Measurements from ENCODE around the gene ZBTB44.

The ZBTB44 gene

DNA sequence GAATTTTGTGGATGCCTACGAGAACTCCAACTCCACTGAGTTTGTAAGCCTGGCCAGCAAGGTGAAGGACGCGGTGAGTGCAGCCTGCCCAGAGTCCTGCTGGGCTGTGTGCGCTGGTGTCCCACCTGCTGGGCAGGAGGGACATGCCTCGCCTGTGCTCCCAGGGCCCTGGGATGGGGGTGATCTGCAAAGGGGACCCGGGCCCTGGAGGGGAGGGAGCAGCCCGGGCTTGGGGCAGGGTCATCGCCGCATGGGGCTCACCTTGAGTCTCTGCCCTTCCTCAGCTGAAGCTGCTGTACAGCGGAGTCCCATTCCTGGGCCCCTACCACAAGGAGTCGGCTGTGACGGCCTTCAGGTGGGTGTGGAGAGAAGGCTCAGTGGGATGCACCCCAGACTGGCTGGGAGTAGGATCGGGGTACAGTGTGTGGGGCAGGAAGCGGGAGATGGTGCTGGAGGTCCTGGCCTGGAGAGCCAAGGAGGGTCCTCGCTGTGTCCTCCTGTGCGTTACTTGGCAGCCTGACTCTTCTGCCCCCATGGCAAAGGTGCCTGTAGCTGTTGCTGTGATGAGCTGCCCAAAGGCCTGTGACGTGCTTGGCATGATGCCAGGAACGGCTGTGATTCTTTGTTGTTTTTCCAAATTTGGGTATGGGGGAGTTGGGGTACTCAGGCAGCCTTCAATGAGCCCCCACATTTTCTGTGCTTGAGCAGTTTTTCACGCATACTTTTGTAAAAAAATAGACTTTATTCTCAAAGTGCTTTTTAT is 126.0 kb downstream of the ZBTB44 start:
- H3K4me1 ChIP-seq: no peaks in the 10 kb centered on the region
- no peak overlapping the region for H3K4me3 ChIP-seq (ENCODE audit: low read depth, low read length)
- TF ChIP-seq, protein P1, sequence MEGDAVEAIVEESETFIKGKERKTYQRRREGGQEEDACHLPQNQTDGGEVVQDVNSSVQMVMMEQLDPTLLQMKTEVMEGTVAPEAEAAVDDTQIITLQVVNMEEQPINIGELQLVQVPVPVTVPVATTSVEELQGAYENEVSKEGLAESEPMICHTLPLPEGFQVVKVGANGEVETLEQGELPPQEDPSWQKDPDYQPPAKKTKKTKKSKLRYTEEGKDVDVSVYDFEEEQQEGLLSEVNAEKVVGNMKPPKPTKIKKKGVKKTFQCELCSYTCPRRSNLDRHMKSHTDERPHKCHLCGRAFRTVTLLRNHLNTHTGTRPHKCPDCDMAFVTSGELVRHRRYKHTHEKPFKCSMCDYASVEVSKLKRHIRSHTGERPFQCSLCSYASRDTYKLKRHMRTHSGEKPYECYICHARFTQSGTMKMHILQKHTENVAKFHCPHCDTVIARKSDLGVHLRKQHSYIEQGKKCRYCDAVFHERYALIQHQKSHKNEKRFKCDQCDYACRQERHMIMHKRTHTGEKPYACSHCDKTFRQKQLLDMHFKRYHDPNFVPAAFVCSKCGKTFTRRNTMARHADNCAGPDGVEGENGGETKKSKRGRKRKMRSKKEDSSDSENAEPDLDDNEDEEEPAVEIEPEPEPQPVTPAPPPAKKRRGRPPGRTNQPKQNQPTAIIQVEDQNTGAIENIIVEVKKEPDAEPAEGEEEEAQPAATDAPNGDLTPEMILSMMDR (IDR thresholded peaks at IDR 0.05; ENCODE audit: low read depth, low read length): no peak
- H3K36me3 ChIP-seq: no peaks in the 10 kb centered on the region
- DNase-seq: no peak
- H3K27me3 ChIP-seq: no peaks in the 10 kb centered on the region
- no peaks in the 10 kb centered on the region for H3K9me3 ChIP-seq

DNA sequence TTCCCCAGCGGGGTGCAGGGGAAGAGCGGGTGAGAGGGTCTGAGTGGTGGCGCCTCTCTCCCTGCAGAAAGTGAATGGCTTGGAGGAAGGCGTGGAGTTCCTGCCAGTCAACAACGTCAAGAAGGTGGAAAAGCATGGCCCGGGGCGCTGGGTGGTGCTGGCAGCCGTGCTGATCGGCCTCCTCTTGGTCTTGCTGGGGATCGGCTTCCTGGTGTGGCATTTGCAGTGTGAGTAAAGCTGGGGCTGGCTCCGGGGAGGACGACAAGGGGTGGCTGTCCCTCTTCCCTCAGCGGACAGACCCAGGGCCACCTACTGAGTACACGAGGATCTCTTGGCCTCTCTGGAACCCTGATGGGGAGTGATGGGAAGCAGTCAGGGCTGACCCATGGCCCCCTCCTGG is 126.7 kb downstream of the ZBTB44 start:
- no peak for DNase-seq
- no peaks in the 10 kb centered on the region for H3K36me3 ChIP-seq
- H3K4me3 ChIP-seq (ENCODE audit: low read depth, low read length): no peak overlapping the region
- H3K4me1 ChIP-seq: no peaks in the 10 kb centered on the region
- no peaks in the 10 kb centered on the region for H3K9me3 ChIP-seq
- TF ChIP-seq, protein P1 (IDR thresholded peaks at IDR 0.05; ENCODE audit: low read depth, low read length): no peak
- no peaks in the 10 kb centered on the region for H3K27me3 ChIP-seq

DNA sequence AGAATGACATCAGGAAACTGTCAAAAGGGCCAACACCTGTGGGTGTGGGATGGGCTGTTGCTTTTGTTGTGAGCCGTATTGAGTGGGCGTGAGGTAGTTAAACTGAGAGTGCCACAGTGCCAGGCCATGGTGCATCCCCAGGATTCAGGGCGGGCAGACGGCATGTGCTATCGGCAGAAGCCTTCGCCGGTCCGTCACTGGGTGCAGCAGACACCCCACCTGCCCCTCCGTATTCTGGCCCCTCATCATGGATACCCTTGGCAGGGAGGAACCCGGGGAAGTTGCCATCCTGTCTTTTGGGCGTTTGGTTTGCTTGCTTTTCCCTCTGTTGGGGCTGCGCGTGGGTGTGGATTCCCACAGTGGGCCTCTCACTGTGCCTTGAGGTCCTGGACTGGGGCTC is 127.6 kb downstream of the ZBTB44 start:
- no peak for DNase-seq
- TF ChIP-seq, protein P1 (IDR thresholded peaks at IDR 0.05; ENCODE audit: low read depth, low read length): no peak
- Histone ChIP-seq H3K4me3 (ENCODE audit: low read depth, low read length) (no peak overlapping the region), H3K36me3 (no peaks in the 10 kb centered on the region), H3K9me3 (no peaks in the 10 kb centered on the region), H3K27me3 (no peaks in the 10 kb centered on the region), H3K4me1 (no peaks in the 10 kb centered on the region)

DNA sequence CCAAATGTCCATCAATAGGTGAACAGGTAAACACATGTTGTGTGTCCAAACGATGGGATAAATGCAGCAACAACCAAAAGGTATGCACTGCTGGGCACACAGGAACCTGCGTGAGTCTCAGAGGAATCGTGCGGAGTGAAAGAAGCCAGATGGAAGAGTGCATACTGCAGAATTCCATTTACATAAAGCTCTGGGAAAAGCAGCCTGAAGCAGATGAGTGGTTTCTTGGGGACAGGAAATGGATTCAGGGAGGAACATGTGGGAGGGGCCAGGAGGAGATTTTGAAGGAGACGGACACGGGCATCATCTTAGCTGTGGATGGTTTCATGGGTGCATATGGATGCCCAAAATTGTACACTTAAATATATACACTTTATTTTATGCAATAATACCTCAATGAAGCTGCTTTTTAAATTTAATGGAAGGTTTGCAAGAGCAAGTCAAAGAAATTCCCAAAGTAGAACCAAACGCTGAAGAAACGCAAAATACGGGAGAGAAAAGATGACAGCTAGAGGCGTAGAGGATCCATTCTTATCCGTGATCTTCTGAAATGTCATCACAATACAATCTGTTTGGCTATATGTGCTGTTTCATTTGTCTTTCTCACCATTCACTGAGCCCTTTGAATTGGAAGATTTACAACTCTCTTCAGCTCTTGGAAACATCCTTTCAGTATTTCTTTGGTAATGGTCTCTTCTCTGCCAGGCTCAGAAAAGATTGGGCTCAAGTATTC is 130.7 kb downstream of the ZBTB44 start:
- Histone ChIP-seq H3K27me3 (no peaks in the 10 kb centered on the region), H3K9me3 (no peaks in the 10 kb centered on the region), H3K36me3 (no peaks in the 10 kb centered on the region), H3K4me1 (no peaks in the 10 kb centered on the region), H3K4me3 (ENCODE audit: low read depth, low read length) (no peak overlapping the region)
- DNase-seq: no peak
- TF ChIP-seq, protein P1 (IDR thresholded peaks at IDR 0.05; ENCODE audit: low read depth, low read length): no peak

DNA sequence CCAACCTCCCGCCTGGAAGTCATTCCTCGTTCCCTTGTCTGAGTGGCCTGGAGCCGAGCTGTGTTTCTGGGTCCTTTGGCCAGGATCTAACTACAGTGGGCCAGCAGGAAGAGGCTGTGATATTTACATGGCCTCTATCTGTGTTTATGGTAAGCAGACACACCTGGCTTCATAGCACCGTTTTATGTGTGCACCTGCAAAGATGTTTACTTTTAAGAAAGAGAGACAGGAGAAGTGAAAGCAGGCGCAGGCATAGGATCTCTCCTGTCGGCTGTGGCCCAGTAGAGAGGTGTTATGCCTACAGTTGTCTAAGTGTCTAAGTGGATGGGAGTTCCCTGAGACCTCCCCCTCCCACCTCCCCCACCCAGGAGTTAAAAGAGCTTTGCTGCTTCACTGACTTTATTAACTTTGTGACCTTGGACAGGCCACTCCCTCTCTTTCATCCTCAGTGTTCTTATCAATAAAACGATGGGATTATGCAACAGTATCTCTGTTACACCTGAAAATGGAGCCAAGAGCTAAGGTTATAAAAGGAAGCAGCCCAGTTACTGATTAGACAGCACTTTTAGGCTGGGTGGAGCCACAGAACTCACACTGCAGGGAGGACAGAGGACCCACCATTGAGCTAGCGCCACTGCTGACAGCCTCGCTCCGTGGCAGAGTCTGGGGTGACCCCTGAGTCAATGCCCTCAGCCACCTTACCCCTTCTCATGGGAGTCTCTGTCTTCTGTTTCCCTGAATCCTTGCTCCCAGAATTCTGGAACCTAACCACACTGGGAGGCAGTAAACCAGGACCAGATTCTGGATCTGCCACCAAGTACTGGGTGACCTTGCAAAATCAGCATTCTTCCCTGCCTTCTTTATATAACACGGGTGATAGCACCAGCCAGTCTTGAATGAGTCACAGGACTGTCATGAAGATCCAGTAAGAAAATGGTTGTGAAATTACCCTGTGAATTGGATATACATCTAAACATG is 133.1 kb downstream of the ZBTB44 start:
- Histone ChIP-seq H3K9me3 (no peaks in the 10 kb centered on the region), H3K27me3 (no peaks in the 10 kb centered on the region), H3K4me3 (ENCODE audit: low read depth, low read length) (no peak overlapping the region), H3K36me3 (no peaks in the 10 kb centered on the region), H3K4me1 (no peaks in the 10 kb centered on the region)
- no peak for DNase-seq
- TF ChIP-seq, protein P1 (IDR thresholded peaks at IDR 0.05; ENCODE audit: low read depth, low read length): no peak

Measured in BE2C (cell line).